LNCAP (cell line): ENCODE data around the gene CHID1.

Source experiments
- TF ChIP-seq, protein P1 (sequence below): fragments of 450-650 bp; IDR thresholded peaks from 2 replicates; pipeline ENCODE4 v1.5.1; 2017; ENCODE audit warnings: mild to moderate bottlenecking

Gene CHID1

GRCh38 chr11:855330-855674, 55.3 kb downstream of the CHID1 start:
- TF ChIP-seq, protein P1, sequence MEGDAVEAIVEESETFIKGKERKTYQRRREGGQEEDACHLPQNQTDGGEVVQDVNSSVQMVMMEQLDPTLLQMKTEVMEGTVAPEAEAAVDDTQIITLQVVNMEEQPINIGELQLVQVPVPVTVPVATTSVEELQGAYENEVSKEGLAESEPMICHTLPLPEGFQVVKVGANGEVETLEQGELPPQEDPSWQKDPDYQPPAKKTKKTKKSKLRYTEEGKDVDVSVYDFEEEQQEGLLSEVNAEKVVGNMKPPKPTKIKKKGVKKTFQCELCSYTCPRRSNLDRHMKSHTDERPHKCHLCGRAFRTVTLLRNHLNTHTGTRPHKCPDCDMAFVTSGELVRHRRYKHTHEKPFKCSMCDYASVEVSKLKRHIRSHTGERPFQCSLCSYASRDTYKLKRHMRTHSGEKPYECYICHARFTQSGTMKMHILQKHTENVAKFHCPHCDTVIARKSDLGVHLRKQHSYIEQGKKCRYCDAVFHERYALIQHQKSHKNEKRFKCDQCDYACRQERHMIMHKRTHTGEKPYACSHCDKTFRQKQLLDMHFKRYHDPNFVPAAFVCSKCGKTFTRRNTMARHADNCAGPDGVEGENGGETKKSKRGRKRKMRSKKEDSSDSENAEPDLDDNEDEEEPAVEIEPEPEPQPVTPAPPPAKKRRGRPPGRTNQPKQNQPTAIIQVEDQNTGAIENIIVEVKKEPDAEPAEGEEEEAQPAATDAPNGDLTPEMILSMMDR = no peak

DNA sequence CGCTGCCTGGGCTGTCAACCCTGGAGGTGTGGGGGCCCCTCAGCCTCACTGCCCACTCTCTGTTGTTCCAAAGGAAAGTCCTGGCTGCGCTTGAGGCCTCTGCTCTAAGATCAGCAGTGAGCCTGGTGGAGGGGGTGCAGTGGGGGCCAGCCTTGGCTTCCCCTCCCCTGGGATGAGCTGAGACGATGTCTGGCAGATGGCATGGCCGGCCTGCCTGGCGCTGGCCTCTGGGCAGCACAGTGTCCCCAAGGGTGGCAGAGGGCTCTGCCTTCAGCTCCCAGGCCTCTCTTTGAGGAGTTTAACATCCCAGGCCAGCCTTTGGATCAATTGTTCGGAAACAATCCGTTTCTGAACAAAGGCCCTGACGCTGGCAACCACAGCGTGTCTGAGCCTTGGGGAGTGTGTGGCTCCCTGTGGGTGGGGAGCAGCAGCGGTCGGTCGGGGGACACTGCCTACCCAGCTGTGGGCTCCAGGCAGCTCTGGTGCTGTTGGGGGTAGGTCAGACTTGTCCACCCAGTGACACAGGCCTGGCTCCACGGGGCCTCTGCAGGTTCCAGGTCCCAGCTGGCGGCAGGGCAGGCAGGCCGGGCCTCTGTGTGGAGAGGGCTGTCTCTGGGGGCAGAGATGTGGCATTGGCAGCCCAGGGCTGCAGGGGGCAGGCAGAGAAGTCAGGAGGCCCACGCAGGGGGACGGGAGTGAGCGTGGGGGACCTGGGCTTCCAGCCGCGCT, 55.8 kb downstream of the CHID1 start:
- TF ChIP-seq, protein P1 = no peak

DNA sequence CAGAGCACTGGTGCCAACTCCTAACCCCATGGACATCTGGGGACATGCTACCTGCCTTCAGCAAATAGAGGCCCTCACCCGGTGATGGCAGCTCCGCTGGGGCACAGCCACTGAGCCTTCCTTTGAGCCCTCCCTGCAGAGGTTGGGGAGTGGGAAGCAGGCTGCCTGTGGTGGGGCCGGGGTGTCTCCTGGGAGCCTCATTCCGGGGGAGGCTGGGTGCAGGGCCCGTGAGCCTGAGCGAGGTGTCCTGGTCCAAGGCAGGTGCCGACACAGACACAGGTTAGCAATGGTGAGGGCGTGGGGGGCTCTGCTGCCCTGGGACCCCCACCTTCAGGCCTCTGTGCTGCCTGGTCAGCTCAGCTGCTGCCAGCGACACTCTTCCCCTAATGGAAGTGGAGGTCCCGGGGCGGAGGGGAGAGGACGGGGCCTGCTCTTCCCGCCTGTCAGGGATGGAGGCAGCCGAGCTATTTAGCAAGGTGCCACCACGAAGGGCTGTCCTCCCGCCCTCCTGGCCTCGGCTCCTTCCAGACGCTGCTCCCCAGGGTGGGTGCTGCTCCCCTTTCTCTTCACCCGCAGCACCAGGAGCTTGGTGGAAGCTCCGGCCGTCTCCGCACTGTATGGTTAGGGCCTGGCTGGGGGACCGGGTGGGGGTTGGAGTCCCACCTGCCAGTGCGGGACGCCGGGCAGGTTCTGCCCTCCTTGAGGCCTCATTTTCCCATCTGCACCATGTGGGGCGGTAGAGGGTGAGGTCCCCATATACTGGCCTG, 56.7 kb downstream of the CHID1 start:
- TF ChIP-seq, protein P1 = no peak

DNA sequence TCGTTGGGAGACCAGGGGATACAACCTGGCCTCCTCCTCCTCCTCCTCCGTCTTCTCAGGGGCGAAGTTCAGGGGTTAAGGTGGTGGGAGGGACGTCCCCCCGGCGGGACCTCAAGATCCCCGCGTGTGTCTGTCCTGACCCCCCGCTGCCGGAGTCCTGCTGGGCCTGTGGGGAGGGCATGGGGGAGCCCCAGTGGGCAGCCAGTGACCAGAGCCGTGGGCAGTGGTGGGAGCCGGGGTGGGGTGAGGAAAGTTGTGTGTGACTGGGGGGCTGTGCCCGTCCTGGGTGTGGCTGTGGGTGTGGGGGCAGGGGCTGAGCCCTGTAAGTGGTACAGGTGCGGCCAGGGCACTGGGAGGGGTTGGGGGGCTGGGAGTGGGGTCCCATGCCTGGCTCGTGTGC, 57.8 kb downstream of the CHID1 start:
- TF ChIP-seq, protein P1 = no peak

- TF ChIP-seq, protein P1 = peak; percentile 9; the same call in 1 of the 2 replicates
Measured at GRCh38 chr11:850775-851763, 59.5 kb downstream of the CHID1 start.

DNA sequence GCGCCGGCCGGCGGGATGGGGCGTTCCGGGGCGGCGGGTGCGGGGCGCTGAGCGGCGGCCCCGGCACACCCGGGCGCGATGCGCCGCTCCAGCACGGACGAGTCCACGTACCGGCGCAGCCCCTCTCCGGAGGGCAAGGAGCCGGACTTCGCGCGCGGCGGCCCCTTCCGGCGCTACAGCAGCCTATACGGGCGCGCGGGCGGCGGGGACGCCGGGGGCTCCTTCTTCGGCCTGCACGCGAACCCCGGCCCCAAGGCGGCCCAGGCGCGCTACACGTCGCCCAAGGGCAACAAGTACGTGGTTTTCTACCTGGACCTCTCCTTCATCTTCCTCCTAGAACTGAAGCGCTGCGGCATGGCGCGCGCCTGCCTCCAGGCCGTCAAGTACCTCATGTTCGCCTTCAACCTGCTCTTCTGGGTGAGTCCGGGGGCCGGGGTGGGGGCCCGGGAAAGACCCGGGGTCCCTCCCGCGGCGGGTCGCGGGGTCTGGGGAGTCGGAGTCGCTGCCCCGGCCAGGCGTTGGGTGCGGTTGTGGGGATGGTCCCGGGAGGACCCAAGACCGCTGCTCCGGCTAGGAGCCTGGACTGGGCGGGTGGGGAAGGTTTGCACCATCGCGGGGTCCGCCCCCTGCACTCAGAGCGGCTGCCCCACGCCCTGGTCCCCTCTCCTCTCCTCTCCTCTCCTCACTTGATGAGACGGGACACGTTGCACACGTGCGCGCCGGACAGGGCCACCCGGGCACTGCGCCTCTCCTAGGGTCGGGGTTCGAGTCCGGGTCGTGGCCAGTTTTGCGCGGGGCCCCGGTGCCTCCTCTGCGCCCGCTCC, 60.4 kb downstream of the CHID1 start:
- TF ChIP-seq, protein P1 = no peak
